OCI-LY7 (cell line): Measurements from ENCODE around the gene KIAA1671. TPM values are rescaled to one million over a fixed set of nuclear protein-coding genes. Genes with fewer than 3 reads are reported as not detected.

Experiments used
- BruUV-seq: library from RNA; stranded (reverse); fragments of 400-500 nt; replicated peaks from 2 replicates; lab custom pipeline; 2021; lab: Mats Ljungman, UMichigan
- CTCF ChIA-PET: fragments of 300-600 bp; sonication (Branson Sonifier 250); formaldehyde crosslinking; loops from one replicate; lab custom pipeline; 2022; ENCODE audit warnings: antibody characterized with exemption; ENCODE audit not compliant: unreplicated experiment; lab: Charles Lee
- POLR2A ChIA-PET: fragments of 300-600 bp; sonication (Branson Sonifier 250); formaldehyde crosslinking; loops from one replicate; lab custom pipeline; 2022; ENCODE audit warnings: antibody characterized with exemption; lab: Charles Lee
- DNase-seq: peaks from one replicate; pipeline ENCODE4 v3.0.0-alpha.2; 2015; ENCODE audit warnings: low spot score
- H2AFZ ChIP-seq: fragments of 200-600 bp; sonication (generic), shearing (Covaris generic); 2 replicates; pipeline ENCODE4 v1.6.1; 2014; ENCODE audit warnings: mild to moderate bottlenecking, antibody characterized with exemption, low read length, moderate library complexity
- H3K27ac ChIP-seq: fragments of 200-600 bp; sonication (generic); 2 replicates; pipeline ENCODE4 v1.5.1; 2014; ENCODE audit warnings: mixed run types, low read depth, mild to moderate bottlenecking, moderate library complexity, low read length, inconsistent platforms; ENCODE audit not compliant: poor library complexity, severe bottlenecking
- H3K36me3 ChIP-seq: fragments of 200-600 bp; sonication (generic); 2 replicates; pipeline ENCODE4 v1.6.1; 2014; ENCODE audit warnings: mild to moderate bottlenecking, antibody characterized with exemption, low read length, moderate library complexity, mixed read lengths; ENCODE audit not compliant: insufficient read depth
- H3K4me1 ChIP-seq: fragments of 200-600 bp; sonication (generic); 2 replicates; pipeline ENCODE4 v1.5.1; 2014; ENCODE audit warnings: mild to moderate bottlenecking, low read length; ENCODE audit not compliant: insufficient read depth, poor library complexity, severe bottlenecking
- H3K4me2 ChIP-seq: fragments of 200-600 bp; sonication (generic); 2 replicates; pipeline ENCODE4 v1.6.1; 2014; ENCODE audit warnings: mild to moderate bottlenecking, low read length
- H3K4me3 ChIP-seq: fragments of 200-600 bp; sonication (generic); 2 replicates; pipeline ENCODE4 v1.5.1; 2014; ENCODE audit warnings: mild to moderate bottlenecking, low read depth, low read length; ENCODE audit not compliant: poor library complexity, severe bottlenecking
- H3K79me2 ChIP-seq: fragments of 200-600 bp; sonication (generic); 2 replicates; pipeline ENCODE4 v1.6.1; 2016; ENCODE audit warnings: low read depth, mild to moderate bottlenecking, low read length, moderate library complexity, mixed read lengths; ENCODE audit not compliant: insufficient read depth
- H3K9me2 ChIP-seq: fragments of 200-600 bp; sonication (generic); 2 replicates; pipeline ENCODE4 v1.6.1; 2016; ENCODE audit warnings: mild to moderate bottlenecking, low read length, mixed read lengths; ENCODE audit not compliant: insufficient read depth
- H3K9me3 ChIP-seq: fragments of 200-600 bp; sonication (generic); 2 replicates; pipeline ENCODE4 v1.6.1; 2014; ENCODE audit warnings: mild to moderate bottlenecking, mixed run types, low read length, mixed read lengths
- H4K20me1 ChIP-seq: fragments of 200-600 bp; sonication (generic); 2 replicates; pipeline ENCODE4 v1.6.1; 2014; ENCODE audit warnings: mild to moderate bottlenecking, antibody characterized with exemption, low read length, moderate library complexity, mixed read lengths; ENCODE audit not compliant: insufficient read depth
- CTCF ChIP-seq: fragments of 200-600 bp; sonication (generic); conservative IDR thresholded peaks from 2 replicates; pipeline ENCODE4 v1.5.1; 2014; ENCODE audit warnings: mild to moderate bottlenecking, antibody characterized with exemption, low read length, moderate library complexity, mixed read lengths
- EZH2phosphoT487 ChIP-seq: fragments of 200-600 bp; sonication (generic); IDR thresholded peaks from 2 replicates; pipeline ENCODE4 v1.6.1; 2018; ENCODE audit warnings: low read depth, borderline replicate concordance, mild to moderate bottlenecking, mixed run types, antibody characterized with exemption, low read length, moderate library complexity, mixed read lengths
- intact Hi-C: fragments of 100-400 bp; cut with micrococcal nuclease; formaldehyde crosslinking; loops from one replicate; pipeline ENCODE4 v1.10.0; 2022; ENCODE audit not compliant: unreplicated experiment
- total RNA-seq, 2 experiments: library from RNA; depleted of rRNA in 1 of 2; stranded (reverse); fragments of >200 nt in 1 of 2; shearing (Covaris generic) in 1 of 2; gene quantifications; 2 replicates each; pipeline ENCODE4 v1.2.3, GENCODE V29; 2014 to 2022

Gene KIAA1671
- total RNA-seq, 2 experiments from 2014 or later, result not detected

DNA sequence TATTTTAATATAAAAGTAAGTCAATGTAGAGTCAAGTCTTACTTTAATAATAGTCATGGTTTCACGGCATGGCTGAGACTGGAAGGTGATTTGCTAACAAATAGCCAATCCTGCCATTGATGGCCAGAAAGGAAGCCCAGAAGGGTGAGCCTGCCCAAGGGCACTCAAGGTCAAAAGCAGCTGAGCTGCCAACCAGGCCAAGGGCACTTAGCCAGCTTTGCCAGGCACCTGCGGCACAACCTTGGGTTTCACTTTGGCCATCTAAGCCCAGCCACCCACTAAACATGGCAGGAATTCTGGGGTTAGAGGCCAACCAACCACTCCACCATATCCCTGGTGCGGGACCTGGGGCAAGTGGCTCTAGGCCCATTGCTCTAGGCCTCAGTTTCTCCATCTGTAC, 10.2 kb upstream of the KIAA1671 start:
- intact Hi-C loops, result no loop called here
- no peak for TF ChIP-seq CTCF
- TF ChIP-seq EZH2phosphoT487, result no peak
- Histone ChIP-seq H3K9me2 (no peaks in the 10 kb centered on the region), H4K20me1 (no peaks in the 10 kb centered on the region), H3K4me3 (no peak overlapping the region), H3K4me1 (no peaks in the 10 kb centered on the region), H3K79me2 (no peaks in the 10 kb centered on the region), H3K4me2 (no peak overlapping the region), H3K9me3 (no peaks in the 10 kb centered on the region), H2AFZ (no peak overlapping the region), H3K27ac (no peak overlapping the region), H3K36me3 (no peaks in the 10 kb centered on the region)
- ChIA-PET POLR2A (no interaction called here), CTCF (no interaction called here)
- BruUV-seq, result no TSS peak
- no peak for DNase-seq

- no peaks in the 10 kb centered on the region for H3K36me3 ChIP-seq
- no peak overlapping the region for H3K4me3 ChIP-seq
- POLR2A ChIA-PET, result interaction anchor here (0.5 kb wide), 1 partner anchor 139 kb away, joined by 3 read pairs; no protein-coding TSS in a partner anchor
- H3K4me2 ChIP-seq, result no peak overlapping the region
- H3K4me1 ChIP-seq, result no peaks in the 10 kb centered on the region
- H4K20me1 ChIP-seq, result no peaks in the 10 kb centered on the region
- no peaks in the 10 kb centered on the region for H3K79me2 ChIP-seq
- DNase-seq, result no peak
- H2AFZ ChIP-seq, result no peak overlapping the region
- CTCF ChIA-PET, result no interaction called here
- BruUV-seq, result no TSS peak
- no peaks in the 10 kb centered on the region for H3K9me3 ChIP-seq
- no peak for TF ChIP-seq EZH2phosphoT487
- no peak for TF ChIP-seq CTCF
- H3K27ac ChIP-seq, result no peak overlapping the region
- H3K9me2 ChIP-seq, result no peaks in the 10 kb centered on the region
- intact Hi-C loops, result no loop called here
Measured at GRCh38 chr22:24944217-24944937, 8.1 kb upstream of the KIAA1671 start.

GRCh38 chr22:24945430-24945829, 7.1 kb upstream of the KIAA1671 start:
- no peaks in the 10 kb centered on the region for H3K36me3 ChIP-seq

More at GRCh38 chr22:24945430-24945829, 7.1 kb upstream of the KIAA1671 start:
- H3K4me1 ChIP-seq, result no peaks in the 10 kb centered on the region
- ChIA-PET POLR2A (no interaction called here), CTCF (no interaction called here)
- H3K79me2 ChIP-seq, result no peaks in the 10 kb centered on the region
- no peak for TF ChIP-seq CTCF
- no peak for TF ChIP-seq EZH2phosphoT487
- intact Hi-C loops, result no loop called here
- no peak overlapping the region for H3K27ac ChIP-seq
- H3K4me3 ChIP-seq, result no peak overlapping the region
- H4K20me1 ChIP-seq, result no peaks in the 10 kb centered on the region
- BruUV-seq, result no TSS peak
- H3K9me2 ChIP-seq, result no peaks in the 10 kb centered on the region
- H3K9me3 ChIP-seq, result no peaks in the 10 kb centered on the region
- no peak overlapping the region for H2AFZ ChIP-seq
- no peak for DNase-seq
- H3K4me2 ChIP-seq, result no peak overlapping the region
